ENCODE results near the gene FAM53C. TPM values are rescaled to one million over a fixed set of nuclear protein-coding genes. Genes with fewer than 3 reads are reported as not detected.

FAM53C gene
- total RNA-seq (2022; extraction: Qiagen RNA extraction; ENCODE audit: low read depth): 21.7 to 23.9 TPM (median 22.9 TPM) in 5 replicates

DNA sequence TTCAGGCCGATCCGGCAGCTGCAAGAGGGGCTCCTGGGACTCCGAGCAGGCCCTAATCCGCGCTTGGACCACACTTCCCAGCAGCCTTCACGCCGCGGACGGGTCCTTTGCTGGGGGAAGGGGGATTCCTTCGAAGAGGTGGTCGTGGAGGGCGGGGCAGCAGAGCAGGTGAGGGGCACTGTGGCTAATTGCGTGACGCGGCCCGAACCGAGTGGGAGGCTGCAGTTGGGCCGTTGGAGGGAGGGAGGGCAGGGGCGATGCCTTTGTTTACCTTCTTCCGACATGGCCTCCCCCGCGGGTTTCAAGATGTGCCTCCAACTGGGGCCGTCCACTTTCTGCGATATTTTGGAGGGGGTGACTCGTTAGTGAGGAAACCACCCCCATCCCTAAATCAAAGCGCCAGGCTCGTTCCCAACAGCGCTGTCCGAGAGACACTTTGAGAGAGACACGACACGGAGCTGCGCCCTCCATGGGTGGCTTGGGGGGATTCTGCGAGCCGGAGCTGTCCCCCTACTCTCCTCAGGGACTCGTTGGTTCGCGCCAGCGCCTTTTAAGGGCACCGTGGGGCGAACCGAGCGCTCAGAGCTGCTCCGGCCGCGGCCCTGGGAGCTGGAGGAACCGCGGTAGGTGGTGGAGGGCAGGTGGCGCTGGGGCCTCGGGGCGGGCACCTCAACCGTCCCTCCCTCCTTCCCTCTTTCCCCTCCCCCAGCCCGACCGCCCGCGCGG lies at the start of gene FAM53C:
TSS of gene FAM53C (plus strand) at position 582 of the 726 bp plus-strand sequence. CDS start 3,070 bp downstream, outside the sequence.

DNA sequence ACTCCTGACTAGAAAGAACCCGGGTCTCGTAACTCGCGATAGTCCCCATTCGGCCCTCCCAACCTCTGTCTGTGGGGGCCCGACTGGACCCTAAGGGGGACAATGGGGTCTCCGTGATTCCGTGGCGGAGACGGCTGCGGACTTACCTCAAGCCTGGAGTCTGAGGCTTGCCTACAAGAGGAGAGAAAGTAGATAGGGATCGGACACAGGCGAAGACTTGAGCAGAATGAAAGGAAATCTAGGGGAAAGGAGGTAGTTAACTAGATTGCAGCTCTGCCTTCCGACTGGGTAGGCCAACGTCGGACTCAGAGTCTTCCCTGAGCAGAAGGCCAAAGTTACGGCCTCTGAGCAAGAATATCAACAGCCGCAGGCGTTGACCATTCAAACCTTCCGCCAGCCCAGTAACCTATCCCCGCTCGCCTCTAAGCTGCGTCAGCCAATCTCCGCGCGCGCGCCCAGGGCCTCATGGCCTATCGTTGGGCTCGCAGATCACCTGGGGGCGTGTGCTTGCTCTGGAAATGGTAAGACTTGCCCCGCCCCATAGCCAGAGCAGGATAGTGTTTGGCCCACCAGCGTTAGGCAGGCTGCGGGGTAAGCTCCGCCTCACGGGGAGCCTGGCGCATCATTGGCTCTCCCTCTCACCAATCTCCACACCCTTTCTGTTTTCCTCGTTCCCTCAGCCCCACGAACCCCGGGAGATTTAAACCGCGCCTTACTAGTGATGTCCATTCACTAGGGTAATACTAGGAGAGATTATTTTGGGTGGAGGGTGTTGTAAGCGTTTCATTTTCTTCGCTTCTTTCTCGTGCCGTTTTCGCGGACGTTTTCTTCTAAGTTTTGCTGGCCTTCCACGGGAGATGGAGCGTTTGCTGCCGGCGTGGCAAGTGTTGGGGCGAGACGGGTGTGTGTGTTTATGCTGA lies 6.4 kb upstream of the FAM53C start, which contains the start of gene CDC25C:
TSS of gene CDC25C (minus strand) at position 356 of the 920 bp plus-strand sequence. CDS start 624 bp downstream, outside the sequence.

DNA sequence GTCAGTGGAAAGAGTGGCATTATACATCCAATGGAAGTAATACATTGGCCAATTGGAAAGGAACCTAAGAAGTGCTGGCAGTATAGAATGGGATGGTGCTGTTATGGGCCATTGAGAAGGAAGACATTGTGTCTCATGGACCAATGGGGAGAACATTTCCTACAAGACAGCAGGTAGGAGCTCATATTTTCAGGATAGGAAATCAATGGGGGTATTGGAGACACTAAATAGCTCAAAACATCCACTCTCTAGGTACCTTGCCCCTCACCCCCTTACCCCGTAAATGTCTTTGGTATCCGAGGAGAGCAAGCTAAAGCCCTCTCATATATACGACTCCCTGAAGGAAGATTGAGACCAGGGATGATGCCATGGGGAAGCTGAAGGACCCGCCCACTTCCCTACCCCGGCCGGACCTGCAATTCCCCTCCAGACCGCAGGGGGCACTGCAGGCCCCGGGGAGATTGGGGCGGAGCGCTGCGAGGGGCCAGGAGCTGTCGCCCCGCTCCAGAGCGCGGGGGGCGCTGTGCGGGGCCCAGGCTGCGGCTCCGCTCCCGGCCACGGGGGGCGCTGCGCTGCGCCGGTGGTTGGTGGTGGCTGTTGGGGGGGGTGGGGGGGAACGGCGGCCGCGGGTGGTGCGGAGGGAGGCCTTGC lies 14.1 kb downstream of the FAM53C start, which contains the start of gene KDM3B:
TSS of gene KDM3B (plus strand) at position 615 of the 651 bp plus-strand sequence. CDS start 111 bp downstream, outside the sequence.

Other genes starting within 250 kb of the FAM53C start
- gene NME5, start 198.8 kb upstream of the FAM53C start, total RNA-seq (2022; extraction: Qiagen RNA extraction; ENCODE audit: low read depth): not detected in 5 replicates
- gene BRD8, start 159.6 kb upstream of the FAM53C start, total RNA-seq (2022; extraction: Qiagen RNA extraction; ENCODE audit: low read depth): 50.4 to 67.4 TPM (median 56.7 TPM) in 5 replicates
- gene KIF20A, start 159.2 kb upstream of the FAM53C start, total RNA-seq (2022; extraction: Qiagen RNA extraction; ENCODE audit: low read depth): 42.5 to 52.9 TPM (median 47.0 TPM) in 5 replicates
- gene CDC23, start 124.9 kb upstream of the FAM53C start, total RNA-seq (2022; extraction: Qiagen RNA extraction; ENCODE audit: low read depth): 24.3 to 34.8 TPM (median 29.3 TPM) in 5 replicates
- 0.06 to 0.08 TPM in 2 of 5 replicates, not detected in the others for gene GFRA3, start 63.6 kb upstream of the FAM53C start, total RNA-seq (2022; extraction: Qiagen RNA extraction; ENCODE audit: low read depth)
- gene CDC25C, start 6.5 kb upstream of the FAM53C start, total RNA-seq (2022; extraction: Qiagen RNA extraction; ENCODE audit: low read depth): 10.5 to 13.4 TPM (median 12.5 TPM) in 5 replicates
- 38.4 to 52.9 TPM (median 42.6 TPM) in 5 replicates for gene KDM3B, start 14.4 kb downstream of the FAM53C start, total RNA-seq (2022; extraction: Qiagen RNA extraction; ENCODE audit: low read depth)
- gene REEP2, start 100.8 kb downstream of the FAM53C start, total RNA-seq (2022; extraction: Qiagen RNA extraction; ENCODE audit: low read depth): 5.9 to 7.4 TPM (median 6.7 TPM) in 5 replicates
- 7.3 to 12.6 TPM (median 11.2 TPM) in 5 replicates for gene EGR1, start 127.2 kb downstream of the FAM53C start, total RNA-seq (2022; extraction: Qiagen RNA extraction; ENCODE audit: low read depth)
- gene ETF1, start 205.0 kb downstream of the FAM53C start, total RNA-seq (2022; extraction: Qiagen RNA extraction; ENCODE audit: low read depth): 120 to 156 TPM (median 125 TPM) in 5 replicates
- 345 to 394 TPM (median 363 TPM) in 5 replicates for gene HSPA9, start 237.1 kb downstream of the FAM53C start, total RNA-seq (2022; extraction: Qiagen RNA extraction; ENCODE audit: low read depth)